NCI-H1105 treated with DMSO at 0.1 percent for 48 hours (cell line): ENCODE data around the gene THSD4.

ENCODE experiments used
- DNase-seq: peaks from one replicate; lab custom pipeline; 2025; lab: John Stamatoyannopoulos, UW

THSD4 gene

GRCh38 chr15:71330638-71331162, 215.4 kb downstream of the THSD4 start:
- DNase-seq = no peak

GRCh38 chr15:71331173-71331572, 215.9 kb downstream of the THSD4 start:
- DNase-seq = no peak

GRCh38 chr15:71332431-71333004, 217.2 kb downstream of the THSD4 start:
- no peak for DNase-seq

- no peak for DNase-seq
Observed at GRCh38 chr15:71333136-71333700, 217.9 kb downstream of the THSD4 start.

DNA sequence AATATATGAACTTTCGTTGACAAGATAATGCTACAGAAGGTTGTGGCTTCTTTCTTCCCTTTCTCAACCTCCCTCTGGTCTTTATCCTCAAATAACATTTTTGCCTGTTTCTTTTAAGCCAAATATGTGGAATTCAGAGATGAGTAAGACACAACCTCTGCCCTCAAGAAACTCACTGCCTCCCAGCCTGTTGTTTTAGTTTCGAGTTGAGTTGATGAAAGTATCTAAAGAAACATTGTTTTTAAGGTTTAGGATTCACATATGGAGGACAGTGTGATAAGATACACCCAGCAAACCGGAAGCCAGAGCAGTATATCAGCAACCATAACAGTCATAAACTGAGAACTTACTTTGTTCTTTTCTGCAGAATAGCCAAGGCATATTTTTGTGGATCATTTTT, 218.6 kb downstream of the THSD4 start:
- no peak for DNase-seq

DNA sequence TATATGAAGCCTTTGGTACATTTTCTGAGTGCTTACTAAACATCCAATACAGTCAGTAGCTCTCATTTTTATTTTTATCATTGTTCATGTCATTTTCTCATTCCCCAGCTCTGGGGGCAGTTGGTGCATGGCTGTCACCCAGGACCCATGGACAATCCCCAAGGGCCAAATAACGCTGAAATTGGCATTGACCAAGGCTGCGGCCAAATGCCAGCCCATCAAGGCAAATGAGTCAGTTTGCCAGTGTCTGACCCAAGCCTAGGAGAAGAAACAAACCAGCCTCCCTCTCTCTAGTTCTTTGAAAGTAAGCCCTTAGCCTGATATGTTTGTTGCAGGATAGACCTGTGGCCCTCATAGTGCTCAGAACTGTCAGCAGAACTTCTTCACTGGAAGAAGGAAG, 219.2 kb downstream of the THSD4 start:
- no peak for DNase-seq

DNA sequence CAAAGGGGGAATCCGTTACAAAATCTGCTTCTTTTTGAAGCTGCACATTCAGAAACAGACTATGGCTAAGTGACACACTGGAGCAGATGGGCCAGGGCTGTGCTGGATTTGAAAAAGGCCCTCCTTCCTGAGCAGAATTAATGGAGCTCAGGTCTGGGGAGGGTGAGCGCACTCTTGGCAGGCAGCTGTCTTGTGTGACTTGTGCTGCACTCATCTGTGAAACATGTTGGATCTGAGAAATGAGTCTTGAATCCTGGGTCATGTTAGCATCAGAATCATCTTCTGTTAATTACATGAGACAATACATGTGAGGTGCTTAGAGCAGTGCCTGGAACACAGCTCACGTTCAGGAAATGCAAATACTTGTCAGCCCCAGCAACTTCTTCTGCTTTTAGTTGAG, 219.6 kb downstream of the THSD4 start:
- no peak for DNase-seq

DNA sequence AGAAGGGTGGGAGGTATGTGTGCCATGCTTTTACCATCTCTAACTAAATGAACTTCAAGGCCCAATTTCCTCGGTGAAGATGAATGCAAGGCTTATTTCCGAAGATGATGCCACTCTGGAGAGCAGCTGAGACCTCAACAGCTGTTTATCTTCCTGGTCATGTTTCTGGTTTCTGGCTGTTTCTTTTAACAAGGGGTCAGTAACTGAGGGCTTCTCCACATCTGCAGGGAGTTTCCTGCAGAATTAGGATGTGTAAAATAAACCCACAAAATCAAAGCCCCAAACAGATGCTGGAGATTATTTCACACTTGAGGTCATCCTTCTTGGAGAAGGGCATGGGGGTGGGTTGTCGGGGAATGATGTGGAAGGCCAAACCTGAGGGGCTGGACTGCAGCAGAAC, 220.3 kb downstream of the THSD4 start:
- no peak for DNase-seq

DNA sequence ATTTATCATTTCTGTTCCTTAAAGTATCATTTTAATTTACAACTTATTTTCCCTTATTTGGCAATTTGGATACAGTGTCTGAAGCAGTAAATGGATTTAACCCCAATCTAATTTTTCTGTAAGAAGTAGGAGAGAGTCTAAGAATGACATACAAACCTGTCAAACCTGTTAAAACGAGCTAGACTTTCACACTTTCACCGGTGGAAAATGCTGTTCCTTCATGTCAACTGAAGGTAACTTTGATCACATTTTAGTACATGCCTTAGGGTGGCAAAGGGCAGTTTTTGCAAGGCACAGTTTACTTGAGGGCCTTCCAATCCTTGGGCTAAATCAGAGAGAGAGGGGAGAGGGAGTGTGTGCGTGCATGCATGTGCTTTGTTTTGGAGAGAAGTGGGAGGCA, 221.4 kb downstream of the THSD4 start:
- DNase-seq = no peak

DNA sequence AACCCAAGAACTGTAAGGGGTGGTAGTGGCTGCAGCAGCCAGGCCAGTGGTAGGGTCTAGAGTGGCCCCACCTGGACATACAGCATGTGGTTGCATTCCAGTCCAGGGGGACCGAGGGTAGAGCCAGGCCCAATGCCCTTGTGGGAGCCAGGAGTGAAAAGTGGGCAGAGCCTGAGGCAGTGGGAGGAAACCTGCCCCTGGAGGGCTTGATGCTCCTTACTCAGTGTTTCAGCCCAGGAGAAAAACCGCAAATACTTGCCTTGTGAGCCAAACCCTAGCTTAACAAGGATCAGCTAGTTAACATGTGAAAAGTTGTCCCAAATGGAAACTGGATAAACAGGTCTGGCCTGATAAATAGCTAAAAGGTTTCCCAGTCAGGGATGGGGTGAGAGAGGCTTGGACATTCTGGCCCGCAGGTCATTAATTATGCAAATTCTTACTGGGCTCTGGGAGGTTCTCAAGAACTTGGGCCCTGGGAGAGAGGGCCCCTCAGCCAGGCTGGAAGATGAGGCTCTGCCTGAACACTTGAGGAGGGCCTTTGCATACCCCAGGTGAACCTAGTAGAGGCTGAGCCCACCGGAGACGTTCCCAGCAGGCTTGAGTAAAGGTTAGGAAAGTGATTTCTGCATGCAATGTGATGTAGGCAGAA, 222.1 kb downstream of the THSD4 start:
- no peak for DNase-seq

DNA sequence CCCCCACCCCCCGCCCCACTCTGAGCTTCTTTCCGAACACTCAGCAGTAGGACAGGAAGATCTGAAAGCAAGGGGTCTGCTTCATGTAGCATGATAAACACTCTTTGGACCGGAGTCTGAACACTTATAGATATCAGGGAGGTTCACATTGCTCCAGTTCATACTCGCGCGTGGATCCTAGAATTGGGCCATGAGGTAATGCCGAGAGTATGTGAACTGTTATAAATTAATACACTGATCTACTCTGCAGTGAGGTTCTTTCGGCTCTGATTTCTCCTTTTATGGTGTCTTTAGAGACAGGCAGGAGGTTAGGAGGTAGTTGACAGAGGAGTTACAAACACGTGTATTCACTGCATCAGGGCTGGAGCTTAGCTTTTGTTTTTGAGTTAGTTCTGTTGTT, 223.0 kb downstream of the THSD4 start:
- DNase-seq = no peak

DNA sequence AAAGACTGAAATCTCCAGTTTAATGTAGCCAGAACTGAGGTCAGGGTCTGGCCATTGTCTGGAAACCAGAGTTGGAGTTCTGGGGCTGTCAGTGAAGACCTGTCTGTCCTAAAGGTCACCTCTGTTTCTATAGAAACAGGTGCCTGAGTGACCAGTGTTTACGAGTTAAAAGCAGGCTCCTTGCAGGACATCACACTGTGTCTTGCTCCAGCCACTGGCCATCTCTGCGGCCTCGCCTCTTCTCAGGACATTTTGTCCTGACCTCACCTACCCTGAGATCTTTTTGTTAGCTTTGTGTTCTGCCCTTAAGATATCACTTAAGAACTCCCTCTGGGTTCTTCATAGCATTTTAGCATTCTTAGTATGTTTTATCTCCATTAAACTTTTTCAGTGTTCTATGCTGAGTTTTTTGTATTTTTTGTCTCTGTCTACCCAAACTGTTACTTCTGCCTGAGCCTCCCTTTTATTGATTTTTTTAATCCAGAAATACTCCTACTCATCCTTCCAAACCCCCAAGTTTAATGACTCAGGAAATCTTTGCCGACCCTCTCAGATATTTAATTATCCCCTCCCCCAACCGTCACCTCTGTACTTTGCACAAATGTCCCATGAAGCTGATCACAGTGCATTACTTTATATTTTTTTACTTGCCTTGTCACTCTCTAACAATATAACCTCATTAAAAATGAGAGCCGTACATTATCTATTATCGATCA, 223.7 kb downstream of the THSD4 start:
- DNase-seq = no peak

DNA sequence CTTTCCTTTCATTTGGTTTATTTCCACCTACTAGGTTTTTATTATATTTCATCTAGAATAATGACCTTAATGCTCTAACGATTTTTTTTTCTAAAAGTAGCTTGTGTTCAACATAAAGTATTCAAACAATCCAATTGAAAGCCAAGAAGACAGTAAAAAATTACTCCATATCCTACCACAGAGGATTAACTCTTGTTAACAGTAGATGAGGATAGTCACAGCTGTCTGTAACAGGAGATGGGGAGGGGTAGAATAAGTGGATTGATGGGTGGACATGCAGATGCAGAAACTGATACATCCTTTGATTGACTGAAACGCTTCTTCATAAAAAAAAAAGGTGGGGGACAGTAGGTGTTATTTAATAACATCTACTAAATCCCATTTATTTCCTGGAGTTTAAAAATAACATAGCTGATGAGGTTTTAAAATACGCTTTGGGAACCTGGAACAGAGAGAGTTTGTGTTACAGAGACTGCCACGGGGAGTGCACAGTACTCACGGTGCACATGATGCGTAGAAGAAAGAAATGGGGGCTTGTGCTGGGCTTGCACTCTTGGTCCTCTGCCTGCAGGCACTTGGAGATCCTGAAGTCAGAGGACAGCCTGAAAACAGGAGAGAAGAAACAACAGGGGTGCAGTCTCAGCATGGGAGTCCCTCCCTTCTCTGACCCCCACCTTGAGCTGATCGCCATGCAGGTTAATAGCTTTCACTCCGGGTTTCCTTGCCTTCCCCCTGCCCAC, 226.7 kb downstream of the THSD4 start:
- DNase-seq = no peak

DNA sequence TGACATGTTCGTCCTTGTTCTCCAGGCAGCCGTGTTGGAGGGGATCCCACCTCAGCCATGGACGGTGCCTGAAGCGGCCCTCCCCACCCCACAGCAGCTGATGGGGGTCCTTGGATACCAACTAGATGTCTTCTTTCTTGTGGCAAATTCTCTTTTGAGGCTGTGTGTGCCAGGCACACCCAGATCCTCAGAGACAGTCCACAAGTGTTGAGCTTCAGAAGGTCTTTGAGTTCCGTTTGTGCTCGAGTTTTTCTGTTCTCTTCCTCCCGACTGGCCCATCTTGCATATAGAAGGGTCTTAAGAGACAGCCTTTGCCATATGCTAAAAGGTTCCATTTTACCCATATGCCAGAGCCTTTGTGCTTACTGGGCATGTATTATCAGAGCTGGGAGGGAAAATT, 227.4 kb downstream of the THSD4 start:
- no peak for DNase-seq

- DNase-seq = no peak
Observed at GRCh38 chr15:71344316-71344715, 229.0 kb downstream of the THSD4 start.

DNA sequence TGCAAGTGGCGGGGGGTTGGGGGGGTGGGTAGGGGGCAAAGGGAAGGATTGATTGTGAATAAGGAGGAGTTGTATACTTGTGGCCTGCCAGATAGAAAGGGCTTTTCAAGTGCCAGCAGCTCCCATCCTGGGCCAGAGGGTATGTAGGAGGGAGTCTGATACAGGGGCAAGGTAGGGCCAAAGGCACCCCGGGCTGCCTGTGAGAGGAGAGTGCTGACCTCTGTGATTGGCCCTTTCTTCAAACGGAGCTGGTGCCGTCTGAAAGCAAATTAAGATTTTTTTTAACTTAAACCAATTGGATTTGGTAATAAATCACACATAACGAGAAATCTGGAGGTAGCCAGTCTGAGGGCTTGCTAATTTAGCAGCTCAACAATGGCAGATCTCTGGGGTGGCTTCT, 229.9 kb downstream of the THSD4 start:
- DNase-seq = no peak

GRCh38 chr15:71346464-71346863, 231.2 kb downstream of the THSD4 start:
- no peak for DNase-seq

DNA sequence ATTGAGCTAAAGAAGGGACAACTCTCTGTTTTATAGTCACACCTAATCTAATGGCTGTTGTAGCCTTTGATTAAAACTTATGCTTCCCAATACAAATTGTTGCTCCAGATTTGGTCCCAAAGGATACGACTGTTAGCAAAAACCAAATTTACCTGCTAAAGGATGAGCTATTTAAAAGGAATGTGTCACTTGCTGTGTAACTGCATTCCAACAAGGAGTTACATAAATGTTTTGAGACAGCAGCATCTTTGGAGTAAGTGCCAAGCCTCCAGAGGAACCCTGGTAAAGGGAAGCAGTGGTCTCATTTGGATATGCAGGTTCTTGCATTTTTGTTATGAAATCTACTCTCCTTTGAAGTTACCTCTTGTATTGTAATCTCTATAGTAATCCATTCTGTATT, 233.3 kb downstream of the THSD4 start:
- DNase-seq = no peak

GRCh38 chr15:71349336-71349735, 234.1 kb downstream of the THSD4 start:
- no peak for DNase-seq

DNA sequence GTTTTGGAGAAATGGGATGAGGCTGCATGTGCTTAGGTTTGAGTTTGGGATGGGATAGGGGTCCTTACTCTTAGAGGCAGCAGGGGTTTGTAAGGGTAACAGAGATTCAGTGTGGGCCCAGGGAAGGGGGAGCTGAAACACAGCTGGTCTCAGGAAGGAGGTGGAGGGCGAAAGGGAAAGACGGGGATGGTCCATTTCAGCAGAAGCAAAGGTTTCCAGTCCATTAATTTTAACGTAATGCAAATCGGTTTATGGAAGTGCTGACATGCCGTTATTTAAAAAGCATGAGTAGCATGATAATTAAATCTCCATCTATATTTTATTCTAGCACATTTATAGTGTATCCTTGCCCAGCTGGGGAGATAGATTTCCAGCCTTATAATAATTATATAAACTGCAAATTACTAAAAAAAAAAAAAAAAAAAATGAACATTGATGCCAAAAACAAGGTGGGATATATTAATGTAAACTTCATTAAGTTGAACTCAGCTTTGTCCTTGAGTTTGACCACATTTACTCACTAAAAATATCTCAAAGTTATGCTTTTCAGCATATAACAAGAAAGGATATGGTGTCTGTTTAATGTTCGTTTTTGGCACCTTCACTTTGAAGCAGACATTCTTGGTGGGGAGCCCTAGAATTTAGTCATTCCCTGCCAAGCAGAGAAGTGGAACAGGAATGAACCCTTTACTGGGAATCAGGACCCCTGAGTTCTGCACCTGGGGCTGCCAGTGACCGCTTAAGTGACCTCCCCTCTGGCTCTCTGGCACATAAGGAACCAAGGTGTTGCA, 234.7 kb downstream of the THSD4 start:
- no peak for DNase-seq

DNA sequence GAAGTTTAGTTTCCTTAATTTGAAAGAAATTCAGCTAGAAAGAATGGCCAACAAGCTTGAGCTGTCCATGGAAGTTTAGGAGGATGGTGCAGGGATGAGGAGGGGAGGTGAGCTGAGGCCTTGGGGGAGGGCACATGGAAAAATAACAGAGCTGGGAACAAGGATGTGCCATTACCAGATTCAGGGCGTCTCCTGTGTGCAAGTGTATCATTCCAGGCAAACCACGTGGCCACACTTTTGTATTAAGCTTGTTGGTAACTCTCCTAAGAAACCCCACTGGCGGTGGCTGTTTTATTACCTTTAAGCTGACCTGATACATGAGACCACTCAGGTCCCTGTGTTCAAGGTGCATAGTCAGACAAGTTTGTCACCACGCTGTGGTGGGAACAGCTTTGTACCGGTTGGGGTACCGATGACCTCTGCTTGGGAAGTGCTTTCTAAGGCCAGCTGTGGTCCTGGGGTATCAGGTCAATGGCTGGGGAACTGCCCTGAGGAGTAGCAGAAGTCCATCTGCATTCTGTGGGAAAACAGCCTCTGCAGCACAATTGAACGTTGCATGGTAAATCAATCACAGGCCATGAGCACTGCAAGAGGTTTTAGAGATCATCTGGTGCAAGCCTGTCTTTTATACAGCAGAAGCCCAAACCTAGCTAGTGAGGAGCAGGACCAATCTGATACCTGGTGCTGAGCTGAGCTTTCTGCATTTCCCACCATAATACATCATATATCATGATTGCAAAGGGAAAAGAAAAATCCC, 235.5 kb downstream of the THSD4 start:
- DNase-seq = no peak
